HepG2 (cell line): Measurements from ENCODE around the gene DDI2. TPM values are rescaled to one million over a fixed set of nuclear protein-coding genes. Genes with fewer than 3 reads are reported as not detected.

Experiments used
- HNRNPL ChIP-seq: fragments of 200-400 bp; formaldehyde crosslinking; IDR thresholded peaks from 2 replicates; pipeline ENCODE4 v1.6.1; 2017; ENCODE audit warnings: mild to moderate bottlenecking, low read depth, low read length
- JUN ChIP-seq: sonication (generic); formaldehyde crosslinking; IDR thresholded peaks from 2 replicates; pipeline ENCODE4 v1.4.0; 2020; ENCODE audit warnings: mild to moderate bottlenecking, missing genetic modification reagents
- MXD4 ChIP-seq: IDR thresholded peaks from 2 replicates; pipeline ENCODE4 v1.6.1; 2016; ENCODE audit warnings: mild to moderate bottlenecking, missing biosample characterization, missing genetic modification reagents
- NCOA5 ChIP-seq: sonication (generic); formaldehyde crosslinking; IDR thresholded peaks from 2 replicates; pipeline ENCODE4 v1.4.0; 2020; ENCODE audit warnings: missing genetic modification reagents
- ZBTB38 ChIP-seq: sonication (generic); formaldehyde crosslinking; IDR thresholded peaks from 2 replicates; pipeline ENCODE4 v1.5.1; 2020; ENCODE audit warnings: mild to moderate bottlenecking, missing genetic modification reagents
- ZNF180 ChIP-seq: sonication (generic); formaldehyde crosslinking; IDR thresholded peaks from 2 replicates; pipeline ENCODE4 v1.4.0; 2020; ENCODE audit warnings: low read depth, missing genetic modification reagents, borderline replicate concordance
- ZNF430 ChIP-seq: sonication (generic); formaldehyde crosslinking; IDR thresholded peaks from 2 replicates; pipeline ENCODE4 v1.9.0; 2021; ENCODE audit warnings: mild to moderate bottlenecking, missing genetic modification reagents
- ZNF558 ChIP-seq: sonication (generic); formaldehyde crosslinking; IDR thresholded peaks from 2 replicates; pipeline ENCODE4 v1.9.0; 2022; ENCODE audit warnings: mild to moderate bottlenecking, missing genetic modification reagents, borderline replicate concordance
- polyA plus RNA-seq, 8 experiments: library from polyadenylated mRNA; depleted of rRNA in 3 of 8; stranded (reverse) in 7 of 8; unstranded in 1 of 8; fragments of >200 nt; fragmentation: Illumina TruSeq in 4 of 8; extraction: Trizol in 4 of 8; gene quantifications; 2 replicates each; pipeline versions ENCODE4 v1.2.1 to v1.2.3, GENCODE V29; 2011 to 2016; ENCODE audit warnings: low read depth in 4 of 8, missing spikeins in 1 of 8, mixed read lengths in 1 of 8; ENCODE audit not compliant: insufficient read depth in 1 of 8
- total RNA-seq, 5 experiments: library from RNA; depleted of rRNA; stranded (reverse); fragments of >200 nt; fragmentation: Illumina TruSeq; extraction: Trizol; gene quantifications; 2 replicates each; pipeline ENCODE4 v1.2.3, GENCODE V29; 2016; ENCODE audit warnings: low read depth in 1 of 5
- TF ChIP-seq, protein P1 (sequence below): sonication (generic); formaldehyde crosslinking; IDR thresholded peaks from 2 replicates; pipeline ENCODE4 v1.4.0; 2020; ENCODE audit warnings: mild to moderate bottlenecking, missing genetic modification reagents
- TF ChIP-seq, protein P2 (sequence below): sonication (generic); formaldehyde crosslinking; conservative IDR thresholded peaks from 2 replicates; pipeline ENCODE4 v1.4.0; 2020; ENCODE audit warnings: mild to moderate bottlenecking, missing genetic modification reagents, moderate library complexity
- TF ChIP-seq, protein P3 (sequence below): sonication (generic); formaldehyde crosslinking; conservative IDR thresholded peaks from 2 replicates; pipeline ENCODE4 v1.4.0; 2020; ENCODE audit warnings: missing genetic modification reagents

The DDI2 gene
- total and polyA plus RNA-seq, 2 of the 13 experiments (the other 11 are each of a cell fraction or from before 2014, with no cell fraction given): 8.5 to 25.7 TPM

DNA sequence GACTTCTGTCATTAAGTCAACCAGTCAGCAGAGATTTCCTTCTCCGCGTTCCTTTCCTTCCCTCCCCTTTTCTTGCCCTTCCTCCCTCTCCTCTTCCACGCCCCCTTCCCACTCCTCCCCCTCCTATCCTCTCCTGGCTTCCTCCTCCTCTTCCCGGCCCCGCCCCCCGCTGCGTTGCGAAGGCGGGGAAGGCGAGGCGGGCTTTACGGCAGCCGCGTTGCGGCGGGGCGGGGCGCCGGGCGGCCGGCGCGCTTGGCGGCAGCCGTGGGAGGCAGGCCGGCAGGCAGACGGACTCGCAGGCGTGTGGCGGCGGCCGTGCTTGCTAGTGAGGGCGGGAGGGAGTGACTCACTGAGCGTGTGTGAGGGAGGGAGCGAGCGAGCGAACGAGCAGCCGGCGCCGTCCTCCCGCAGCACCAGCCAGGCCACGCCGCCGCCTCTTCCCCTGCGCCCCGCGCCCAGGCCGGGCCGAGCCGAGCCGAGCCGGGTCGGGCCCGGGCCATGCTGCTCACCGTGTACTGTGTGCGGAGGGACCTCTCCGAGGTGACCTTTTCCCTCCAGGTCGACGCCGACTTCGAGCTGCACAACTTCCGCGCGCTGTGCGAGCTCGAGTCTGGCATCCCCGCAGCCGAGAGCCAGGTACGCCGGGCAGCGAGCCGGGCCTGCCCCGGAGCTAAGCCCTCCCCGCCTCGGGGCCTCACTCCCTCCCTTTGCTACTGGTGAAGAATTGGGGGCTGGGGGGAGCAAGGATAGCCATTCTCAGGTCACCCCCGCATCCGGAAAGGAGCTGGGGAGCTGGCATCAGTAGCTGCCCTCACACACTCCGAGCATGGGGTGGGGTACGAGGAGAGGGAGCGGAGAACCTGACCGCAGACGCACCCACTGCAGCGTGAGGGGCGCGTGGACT, at the start of gene DDI2 (continued):
- TF ChIP-seq, protein P1, sequence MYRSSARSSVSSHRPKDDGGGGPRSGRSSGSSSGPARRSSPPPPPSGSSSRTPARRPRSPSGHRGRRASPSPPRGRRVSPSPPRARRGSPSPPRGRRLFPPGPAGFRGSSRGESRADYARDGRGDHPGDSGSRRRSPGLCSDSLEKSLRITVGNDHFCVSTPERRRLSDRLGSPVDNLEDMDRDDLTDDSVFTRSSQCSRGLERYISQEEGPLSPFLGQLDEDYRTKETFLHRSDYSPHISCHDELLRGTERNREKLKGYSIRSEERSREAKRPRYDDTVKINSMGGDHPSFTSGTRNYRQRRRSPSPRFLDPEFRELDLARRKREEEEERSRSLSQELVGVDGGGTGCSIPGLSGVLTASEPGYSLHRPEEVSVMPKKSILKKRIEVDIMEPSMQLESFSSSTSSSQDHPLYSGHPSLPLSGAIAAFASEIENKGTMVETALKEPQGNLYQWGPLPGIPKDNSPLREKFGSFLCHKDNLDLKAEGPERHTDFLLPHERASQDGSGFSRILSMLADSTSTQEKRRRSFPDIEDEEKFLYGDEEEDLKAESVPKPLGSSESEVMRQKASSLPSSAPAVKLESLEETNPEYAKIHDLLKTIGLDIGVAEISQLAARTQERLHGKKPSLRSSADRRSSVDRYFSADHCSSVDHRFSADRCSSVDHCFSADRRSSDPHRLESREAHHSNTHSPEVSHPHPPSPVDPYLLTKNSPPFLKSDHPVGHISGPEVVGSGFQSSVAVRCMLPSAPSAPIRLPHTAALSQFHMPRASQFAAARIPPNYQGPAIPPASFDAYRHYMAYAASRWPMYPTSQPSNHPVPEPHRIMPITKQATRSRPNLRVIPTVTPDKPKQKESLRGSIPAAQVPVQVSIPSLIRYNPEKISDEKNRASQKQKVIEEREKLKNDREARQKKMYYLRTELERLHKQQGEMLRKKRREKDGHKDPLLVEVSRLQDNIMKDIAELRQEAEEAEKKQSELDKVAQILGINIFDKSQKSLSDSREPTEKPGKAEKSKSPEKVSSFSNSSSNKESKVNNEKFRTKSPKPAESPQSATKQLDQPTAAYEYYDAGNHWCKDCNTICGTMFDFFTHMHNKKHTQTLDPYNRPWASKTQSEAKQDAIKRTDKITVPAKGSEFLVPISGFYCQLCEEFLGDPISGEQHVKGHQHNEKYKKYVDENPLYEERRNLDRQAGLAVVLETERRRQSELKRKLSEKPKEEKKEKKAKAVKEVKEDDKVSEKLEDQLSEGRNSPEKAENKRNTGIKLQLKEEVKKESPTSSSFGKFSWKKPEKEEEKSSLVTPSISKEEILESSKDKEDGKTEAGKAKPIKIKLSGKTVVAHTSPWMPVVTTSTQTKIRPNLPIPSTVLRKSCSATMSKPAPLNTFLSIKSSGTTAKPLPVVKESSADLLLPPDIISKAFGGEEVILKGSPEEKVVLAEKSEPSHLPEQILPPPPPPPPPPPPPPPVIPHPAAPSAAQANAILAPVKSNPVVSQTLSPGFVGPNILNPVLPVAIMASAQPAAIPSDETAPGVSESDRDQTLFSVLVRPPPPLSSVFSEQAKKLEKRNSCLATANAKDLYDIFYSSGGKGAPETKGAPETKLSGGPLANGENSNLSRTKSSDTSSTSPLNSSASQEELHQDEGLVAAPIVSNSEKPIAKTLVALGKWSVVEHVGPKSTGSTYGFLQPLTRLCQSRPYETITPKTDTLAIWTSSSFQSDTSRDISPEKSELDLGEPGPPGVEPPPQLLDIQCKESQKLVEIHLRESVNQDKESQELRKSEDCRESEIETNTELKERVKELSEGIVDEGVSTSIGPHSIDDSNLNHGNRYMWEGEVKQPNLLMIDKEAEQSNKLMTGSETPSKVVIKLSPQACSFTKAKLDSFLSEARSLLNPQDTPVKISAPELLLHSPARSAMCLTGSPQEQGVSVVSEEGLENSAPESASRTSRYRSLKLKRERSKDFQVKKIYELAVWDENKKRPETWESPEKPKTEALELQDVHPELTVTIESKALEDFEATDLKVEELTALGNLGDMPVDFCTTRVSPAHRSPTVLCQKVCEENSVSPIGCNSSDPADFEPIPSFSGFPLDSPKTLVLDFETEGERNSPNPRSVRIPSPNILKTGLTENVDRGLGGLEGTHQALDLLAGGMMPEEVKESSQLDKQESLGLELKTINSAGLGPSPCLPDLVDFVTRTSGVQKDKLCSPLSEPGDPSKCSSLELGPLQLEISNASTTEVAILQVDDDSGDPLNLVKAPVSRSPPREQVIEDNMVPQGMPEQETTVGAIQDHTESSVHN (CRISPR knock-in tag): no peak
- TF ChIP-seq, protein P2, sequence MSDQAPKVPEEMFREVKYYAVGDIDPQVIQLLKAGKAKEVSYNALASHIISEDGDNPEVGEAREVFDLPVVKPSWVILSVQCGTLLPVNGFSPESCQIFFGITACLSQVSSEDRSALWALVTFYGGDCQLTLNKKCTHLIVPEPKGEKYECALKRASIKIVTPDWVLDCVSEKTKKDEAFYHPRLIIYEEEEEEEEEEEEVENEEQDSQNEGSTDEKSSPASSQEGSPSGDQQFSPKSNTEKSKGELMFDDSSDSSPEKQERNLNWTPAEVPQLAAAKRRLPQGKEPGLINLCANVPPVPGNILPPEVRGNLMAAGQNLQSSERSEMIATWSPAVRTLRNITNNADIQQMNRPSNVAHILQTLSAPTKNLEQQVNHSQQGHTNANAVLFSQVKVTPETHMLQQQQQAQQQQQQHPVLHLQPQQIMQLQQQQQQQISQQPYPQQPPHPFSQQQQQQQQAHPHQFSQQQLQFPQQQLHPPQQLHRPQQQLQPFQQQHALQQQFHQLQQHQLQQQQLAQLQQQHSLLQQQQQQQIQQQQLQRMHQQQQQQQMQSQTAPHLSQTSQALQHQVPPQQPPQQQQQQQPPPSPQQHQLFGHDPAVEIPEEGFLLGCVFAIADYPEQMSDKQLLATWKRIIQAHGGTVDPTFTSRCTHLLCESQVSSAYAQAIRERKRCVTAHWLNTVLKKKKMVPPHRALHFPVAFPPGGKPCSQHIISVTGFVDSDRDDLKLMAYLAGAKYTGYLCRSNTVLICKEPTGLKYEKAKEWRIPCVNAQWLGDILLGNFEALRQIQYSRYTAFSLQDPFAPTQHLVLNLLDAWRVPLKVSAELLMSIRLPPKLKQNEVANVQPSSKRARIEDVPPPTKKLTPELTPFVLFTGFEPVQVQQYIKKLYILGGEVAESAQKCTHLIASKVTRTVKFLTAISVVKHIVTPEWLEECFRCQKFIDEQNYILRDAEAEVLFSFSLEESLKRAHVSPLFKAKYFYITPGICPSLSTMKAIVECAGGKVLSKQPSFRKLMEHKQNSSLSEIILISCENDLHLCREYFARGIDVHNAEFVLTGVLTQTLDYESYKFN (CRISPR knock-in tag): no peak
- TF ChIP-seq ZBTB38 (peak; percentile 88), JUN (CRISPR knock-in tag) (0 out of 2 replicates have a peak, but pooled peaks have one; percentile 50), ZNF180 (CRISPR knock-in tag) (0 out of 2 replicates have a peak, but pooled peaks have one; percentile 26), HNRNPL (peak; percentile 37; the same call in 1 of the 2 replicates), NCOA5 (no peak), ZNF558 (CRISPR knock-in tag) (0 out of 2 replicates have a peak, but pooled peaks have one; percentile 11), MXD4 (peak; percentile 25; the same call in 1 of the 2 replicates), ZNF430 (CRISPR knock-in tag) (0 out of 2 replicates have a peak, but pooled peaks have one; percentile 25)
- TF ChIP-seq, protein P3, sequence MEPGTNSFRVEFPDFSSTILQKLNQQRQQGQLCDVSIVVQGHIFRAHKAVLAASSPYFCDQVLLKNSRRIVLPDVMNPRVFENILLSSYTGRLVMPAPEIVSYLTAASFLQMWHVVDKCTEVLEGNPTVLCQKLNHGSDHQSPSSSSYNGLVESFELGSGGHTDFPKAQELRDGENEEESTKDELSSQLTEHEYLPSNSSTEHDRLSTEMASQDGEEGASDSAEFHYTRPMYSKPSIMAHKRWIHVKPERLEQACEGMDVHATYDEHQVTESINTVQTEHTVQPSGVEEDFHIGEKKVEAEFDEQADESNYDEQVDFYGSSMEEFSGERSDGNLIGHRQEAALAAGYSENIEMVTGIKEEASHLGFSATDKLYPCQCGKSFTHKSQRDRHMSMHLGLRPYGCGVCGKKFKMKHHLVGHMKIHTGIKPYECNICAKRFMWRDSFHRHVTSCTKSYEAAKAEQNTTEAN (CRISPR knock-in tag): peak; percentile 73
